ENCODE results near the gene TACR1.

TACR1 gene

GRCh38 chr2:75047189-75047991 is 151.9 kb downstream of the TACR1 start:
- no peak for DNase-seq (ENCODE audit: low read depth)

GRCh38 chr2:75045526-75046050 is 153.7 kb downstream of the TACR1 start:
- DNase-seq (ENCODE audit: low read depth): no peak

GRCh38 chr2:75044291-75044690 is 155.0 kb downstream of the TACR1 start:
- no peak for DNase-seq (ENCODE audit: low read depth)

- no peak for DNase-seq (ENCODE audit: low read depth)
Measured at GRCh38 chr2:75042823-75043222, 156.5 kb downstream of the TACR1 start.

- no peak for DNase-seq (ENCODE audit: low read depth)
Measured at GRCh38 chr2:75041731-75042600, 157.4 kb downstream of the TACR1 start.

GRCh38 chr2:75041226-75041625 is 158.1 kb downstream of the TACR1 start:
- no peak for DNase-seq (ENCODE audit: low read depth)

GRCh38 chr2:75035444-75036353 is 163.6 kb downstream of the TACR1 start:
- no peak for DNase-seq (ENCODE audit: low read depth)

GRCh38 chr2:75033516-75033915 is 165.8 kb downstream of the TACR1 start:
- DNase-seq (ENCODE audit: low read depth): no peak

- no peak for DNase-seq (ENCODE audit: low read depth)
Measured at GRCh38 chr2:75031906-75032803, 167.2 kb downstream of the TACR1 start.

GRCh38 chr2:75031171-75031570 is 168.1 kb downstream of the TACR1 start:
- no peak for DNase-seq (ENCODE audit: low read depth)

GRCh38 chr2:75030218-75031009 is 168.9 kb downstream of the TACR1 start:
- no peak for DNase-seq (ENCODE audit: low read depth)

- no peak for DNase-seq (ENCODE audit: low read depth)
Measured at GRCh38 chr2:75027886-75028285, 171.4 kb downstream of the TACR1 start.

- DNase-seq (ENCODE audit: low read depth): no peak
Measured at GRCh38 chr2:75025633-75026380, 173.5 kb downstream of the TACR1 start.

- DNase-seq (ENCODE audit: low read depth): no peak
Measured at GRCh38 chr2:75025216-75025615, 174.1 kb downstream of the TACR1 start.

GRCh38 chr2:75023666-75024455 is 175.5 kb downstream of the TACR1 start:
- DNase-seq (ENCODE audit: low read depth): no peak

GRCh38 chr2:75022516-75022915 is 176.8 kb downstream of the TACR1 start:
- no peak for DNase-seq (ENCODE audit: low read depth)

- no peak for DNase-seq (ENCODE audit: low read depth)
Measured at GRCh38 chr2:75021672-75022071, 177.6 kb downstream of the TACR1 start.

GRCh38 chr2:75020476-75020875 is 178.8 kb downstream of the TACR1 start:
- DNase-seq (ENCODE audit: low read depth): no peak

Measured in stimulated activated CD8-positive, alpha-beta memory T cell treated with anti-CD3 and anti-CD28 coated beads, Interleukin-15, amount 100 ng/mL, for 1 hour (primary cell).